GM12874 (cell line): Measurements from ENCODE around the gene C1GALT1C1.

ENCODE experiments used
- TF ChIP-seq, protein P1 (sequence below): IDR thresholded peaks from 2 replicates; pipeline ENCODE4 v1.5.1; 2011; ENCODE audit warnings: low read depth, mild to moderate bottlenecking, control low read depth, low read length, moderate library complexity; ENCODE audit not compliant: insufficient read depth

The C1GALT1C1 gene

DNA sequence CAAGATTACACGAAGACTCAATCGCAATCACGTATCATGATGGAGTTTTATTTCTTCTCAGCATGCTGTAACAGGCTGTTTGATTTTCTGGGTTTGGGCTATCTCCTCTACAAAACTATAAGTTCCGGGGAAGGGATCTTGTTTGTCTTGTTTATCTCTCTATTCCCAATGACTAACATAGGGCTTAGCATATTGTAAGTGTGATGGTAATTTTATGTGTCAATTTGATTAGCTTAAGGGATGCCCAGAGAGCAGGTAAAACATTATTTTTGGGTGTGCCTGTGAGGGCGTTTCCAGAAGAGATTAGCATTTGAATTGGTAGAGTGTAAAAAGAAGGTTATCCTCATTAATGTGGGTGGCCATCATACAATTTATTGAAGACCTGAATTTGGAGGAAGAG lies 32.8 kb upstream of the C1GALT1C1 start:
- TF ChIP-seq, protein P1, sequence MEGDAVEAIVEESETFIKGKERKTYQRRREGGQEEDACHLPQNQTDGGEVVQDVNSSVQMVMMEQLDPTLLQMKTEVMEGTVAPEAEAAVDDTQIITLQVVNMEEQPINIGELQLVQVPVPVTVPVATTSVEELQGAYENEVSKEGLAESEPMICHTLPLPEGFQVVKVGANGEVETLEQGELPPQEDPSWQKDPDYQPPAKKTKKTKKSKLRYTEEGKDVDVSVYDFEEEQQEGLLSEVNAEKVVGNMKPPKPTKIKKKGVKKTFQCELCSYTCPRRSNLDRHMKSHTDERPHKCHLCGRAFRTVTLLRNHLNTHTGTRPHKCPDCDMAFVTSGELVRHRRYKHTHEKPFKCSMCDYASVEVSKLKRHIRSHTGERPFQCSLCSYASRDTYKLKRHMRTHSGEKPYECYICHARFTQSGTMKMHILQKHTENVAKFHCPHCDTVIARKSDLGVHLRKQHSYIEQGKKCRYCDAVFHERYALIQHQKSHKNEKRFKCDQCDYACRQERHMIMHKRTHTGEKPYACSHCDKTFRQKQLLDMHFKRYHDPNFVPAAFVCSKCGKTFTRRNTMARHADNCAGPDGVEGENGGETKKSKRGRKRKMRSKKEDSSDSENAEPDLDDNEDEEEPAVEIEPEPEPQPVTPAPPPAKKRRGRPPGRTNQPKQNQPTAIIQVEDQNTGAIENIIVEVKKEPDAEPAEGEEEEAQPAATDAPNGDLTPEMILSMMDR = no peak

GRCh38 chrX:120660637-120661036 lies 30.8 kb upstream of the C1GALT1C1 start:
- TF ChIP-seq, protein P1 = no peak

- TF ChIP-seq, protein P1 = no peak
Observed at GRCh38 chrX:120653000-120653399, 23.1 kb upstream of the C1GALT1C1 start.

- TF ChIP-seq, protein P1 = no peak
Observed at GRCh38 chrX:120647127-120647526, 17.3 kb upstream of the C1GALT1C1 start.

- TF ChIP-seq, protein P1 = no peak
Observed at GRCh38 chrX:120642871-120643270, 13.0 kb upstream of the C1GALT1C1 start.

DNA sequence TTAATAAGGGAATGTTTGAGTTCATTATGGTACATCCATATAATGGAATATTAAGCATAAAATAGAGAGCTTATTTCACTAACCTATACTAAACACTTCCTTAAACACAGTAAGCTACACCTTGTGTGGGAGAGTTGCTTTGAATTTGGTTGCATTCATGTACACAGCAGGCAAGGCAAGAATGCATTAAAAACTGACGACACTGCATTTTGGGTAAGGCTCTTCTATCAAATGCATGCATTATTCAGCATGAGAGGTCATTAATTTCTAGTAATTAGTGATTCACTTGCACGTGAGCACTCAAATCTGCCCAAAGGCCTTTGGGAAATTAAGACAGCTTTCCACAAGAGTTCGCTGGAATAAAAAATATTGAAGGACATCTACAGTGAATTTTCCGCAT lies 8.8 kb upstream of the C1GALT1C1 start:
- TF ChIP-seq, protein P1 = no peak

DNA sequence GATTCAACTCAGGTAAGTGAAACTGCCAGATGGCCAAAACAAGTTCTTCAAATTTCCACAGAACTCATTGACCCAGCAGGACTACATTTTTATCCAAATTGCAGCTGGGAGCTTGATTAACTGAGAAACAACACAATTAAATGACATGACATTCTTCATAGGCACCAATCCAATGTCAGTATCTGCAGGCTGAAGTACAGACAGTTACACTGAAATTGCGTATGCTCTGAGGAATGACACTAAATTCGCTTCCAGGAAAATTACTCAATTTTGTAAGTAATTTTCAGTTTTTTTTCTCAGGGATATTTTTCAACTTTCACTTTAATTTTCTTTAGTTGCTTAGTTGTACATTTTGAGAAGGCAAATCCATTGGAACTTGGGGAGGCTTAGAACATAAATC lies 4.5 kb downstream of the C1GALT1C1 start:
- TF ChIP-seq, protein P1 = no peak
